ENCODE results near the gene PNMA8C.
"Not testable (repeated sequence)": the region's sequence is repeated elsewhere in the genome, so short reads cannot be mapped to it uniquely, and the experiment has no call there.

Gene PNMA8C

DNA sequence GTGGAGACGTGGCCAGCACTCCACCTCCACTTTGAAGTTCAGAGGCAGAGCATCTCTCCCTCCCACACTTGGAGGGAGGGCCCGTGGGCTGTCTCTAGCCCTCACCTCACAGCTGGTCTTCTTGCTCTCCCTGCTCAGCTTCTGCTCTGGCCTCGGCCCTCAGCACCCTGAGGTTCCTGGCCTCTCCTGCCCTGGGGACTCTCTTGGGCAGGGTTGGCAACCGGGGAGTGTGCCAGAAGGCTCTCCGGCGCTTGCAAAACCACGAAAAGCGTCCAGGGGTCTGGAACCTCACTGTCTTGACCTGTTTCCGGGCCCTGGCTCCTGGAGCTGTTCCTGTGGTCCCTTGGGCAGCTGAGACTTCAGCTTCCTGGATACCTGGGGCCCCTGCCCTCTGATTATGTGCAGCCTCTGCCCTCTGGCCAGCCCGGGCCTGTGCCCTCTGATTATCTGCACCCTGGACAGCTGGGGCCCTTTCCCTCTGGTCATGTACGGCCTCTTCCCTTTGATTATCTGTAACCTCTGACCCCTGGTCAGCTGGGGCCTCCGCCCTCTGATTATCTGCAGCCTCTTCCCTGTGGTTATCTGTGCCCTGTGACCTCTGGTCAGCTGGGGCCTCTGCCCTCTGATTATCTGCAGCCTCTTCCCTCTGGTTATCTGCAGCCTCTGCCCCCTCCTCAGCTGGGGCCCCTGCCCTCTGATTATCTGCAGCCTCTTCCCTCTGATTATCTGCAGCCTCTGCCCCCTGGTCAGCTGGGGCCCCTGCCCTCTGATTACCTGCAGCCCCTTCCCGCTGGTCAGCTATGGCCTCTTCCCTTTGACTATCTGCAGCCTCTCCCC, 17.4 kb downstream of the PNMA8C start:
- DNase-seq: no peak

- DNase-seq: no peak
Measured at GRCh38 chr19:46410205-46411087, 18.3 kb downstream of the PNMA8C start.

GRCh38 chr19:46409191-46409590, 19.5 kb downstream of the PNMA8C start:
- no peak for DNase-seq

GRCh38 chr19:46408664-46409039, 20.1 kb downstream of the PNMA8C start:
- DNase-seq: peak; percentile 11

DNA sequence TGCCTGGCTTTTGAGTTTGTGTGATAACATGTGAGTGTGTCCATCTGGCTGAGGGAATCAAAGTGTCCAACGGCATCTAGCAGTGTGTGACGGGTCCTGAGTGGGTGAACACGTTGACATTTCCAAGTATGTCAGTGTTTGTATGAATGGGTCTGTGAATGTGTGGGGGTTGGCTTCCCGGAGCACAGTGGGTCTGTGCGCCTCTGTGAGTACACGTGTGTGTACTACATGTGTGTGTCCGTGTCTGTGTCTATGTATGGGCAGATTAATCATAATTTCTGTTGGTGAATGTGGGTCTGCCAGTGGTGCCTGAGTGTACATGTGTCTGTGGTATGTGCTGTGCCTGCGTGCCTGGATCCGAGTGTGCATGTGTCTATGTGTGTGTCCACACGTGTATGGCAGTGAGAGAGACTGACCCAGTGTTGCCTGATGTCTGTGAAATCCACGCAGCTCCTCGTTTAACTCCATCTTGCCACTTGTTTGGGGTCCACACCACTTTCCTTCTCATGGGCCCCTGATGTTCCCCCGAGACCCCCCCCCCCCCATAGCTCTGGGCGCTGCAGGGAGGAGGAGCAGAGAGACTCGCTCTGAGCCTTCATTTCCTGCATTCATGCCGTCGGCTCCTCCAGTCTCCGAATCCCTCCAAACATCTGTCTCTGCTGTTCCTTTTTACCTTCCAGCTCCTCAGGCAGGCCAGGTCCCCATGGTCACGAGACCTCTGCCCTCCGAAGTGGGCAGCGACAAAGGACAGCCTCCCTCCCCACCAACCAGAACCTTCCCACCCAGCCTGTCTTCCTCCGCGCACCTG, 20.7 kb downstream of the PNMA8C start:
- DNase-seq: no peak

DNA sequence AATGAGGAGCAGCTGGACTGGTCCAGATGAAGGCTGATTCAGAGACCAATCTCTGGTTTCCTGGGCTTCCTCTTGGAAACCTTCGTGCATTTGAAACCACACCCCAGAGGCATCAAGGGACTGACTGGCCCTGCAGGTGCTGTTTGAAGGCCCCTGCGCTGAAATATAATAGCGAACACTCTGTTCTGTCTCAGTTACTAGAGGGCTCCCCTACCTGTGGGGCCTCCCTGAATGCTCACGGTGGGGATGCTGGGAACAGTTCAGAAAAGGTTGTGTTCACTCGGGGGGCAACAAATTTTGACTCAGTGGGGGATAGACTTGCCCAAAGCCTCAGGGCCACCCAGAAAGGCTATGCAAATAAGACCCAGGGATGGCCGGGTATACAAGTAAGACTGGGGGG, 21.8 kb downstream of the PNMA8C start:
- DNase-seq: peak; percentile 69

- DNase-seq: no peak
Measured at GRCh38 chr19:46404753-46405468, 23.8 kb downstream of the PNMA8C start.

DNA sequence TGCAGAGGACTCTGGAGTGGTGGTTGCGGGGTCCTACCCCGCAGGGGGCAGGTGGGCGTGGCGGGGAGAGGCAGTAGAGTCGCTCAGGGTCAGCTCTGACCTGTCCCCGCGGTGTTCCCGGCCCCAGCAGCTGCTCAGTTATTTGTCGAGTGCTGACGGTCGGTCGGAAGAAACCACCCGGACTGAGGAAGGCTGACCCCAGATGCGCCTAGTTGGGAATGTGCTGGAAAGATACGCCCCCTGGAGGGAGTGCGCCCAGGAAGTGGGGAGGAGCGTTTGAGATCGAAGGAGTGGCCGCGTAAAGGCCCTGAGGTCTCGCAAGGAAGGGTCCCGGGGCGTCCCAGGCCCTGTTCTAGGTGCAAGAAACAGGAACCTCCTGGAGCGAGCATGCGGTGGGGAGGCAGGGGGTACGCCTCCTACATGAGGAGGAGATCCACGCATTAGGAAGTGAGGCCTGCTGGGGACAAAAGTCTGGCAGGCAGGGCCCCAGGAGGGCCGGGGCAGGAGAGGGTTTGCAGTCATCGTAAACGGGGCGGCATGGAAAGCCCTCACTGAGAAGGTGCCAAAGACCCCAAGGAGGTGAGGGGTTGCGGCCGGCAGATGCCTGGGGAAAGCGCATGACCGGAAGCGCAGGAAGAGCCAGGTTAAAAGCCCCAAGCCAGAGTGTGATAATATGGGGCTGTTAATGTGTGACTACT, 24.5 kb downstream of the PNMA8C start:
- DNase-seq: peak; percentile 7

- no peak for DNase-seq
Measured at GRCh38 chr19:46402725-46403124, 26.0 kb downstream of the PNMA8C start.

- not testable (repeated sequence) for DNase-seq
Measured at GRCh38 chr19:46397801-46398479, 30.8 kb downstream of the PNMA8C start.

- DNase-seq: no peak
Measured at GRCh38 chr19:46394402-46394797, 34.3 kb downstream of the PNMA8C start.

DNA sequence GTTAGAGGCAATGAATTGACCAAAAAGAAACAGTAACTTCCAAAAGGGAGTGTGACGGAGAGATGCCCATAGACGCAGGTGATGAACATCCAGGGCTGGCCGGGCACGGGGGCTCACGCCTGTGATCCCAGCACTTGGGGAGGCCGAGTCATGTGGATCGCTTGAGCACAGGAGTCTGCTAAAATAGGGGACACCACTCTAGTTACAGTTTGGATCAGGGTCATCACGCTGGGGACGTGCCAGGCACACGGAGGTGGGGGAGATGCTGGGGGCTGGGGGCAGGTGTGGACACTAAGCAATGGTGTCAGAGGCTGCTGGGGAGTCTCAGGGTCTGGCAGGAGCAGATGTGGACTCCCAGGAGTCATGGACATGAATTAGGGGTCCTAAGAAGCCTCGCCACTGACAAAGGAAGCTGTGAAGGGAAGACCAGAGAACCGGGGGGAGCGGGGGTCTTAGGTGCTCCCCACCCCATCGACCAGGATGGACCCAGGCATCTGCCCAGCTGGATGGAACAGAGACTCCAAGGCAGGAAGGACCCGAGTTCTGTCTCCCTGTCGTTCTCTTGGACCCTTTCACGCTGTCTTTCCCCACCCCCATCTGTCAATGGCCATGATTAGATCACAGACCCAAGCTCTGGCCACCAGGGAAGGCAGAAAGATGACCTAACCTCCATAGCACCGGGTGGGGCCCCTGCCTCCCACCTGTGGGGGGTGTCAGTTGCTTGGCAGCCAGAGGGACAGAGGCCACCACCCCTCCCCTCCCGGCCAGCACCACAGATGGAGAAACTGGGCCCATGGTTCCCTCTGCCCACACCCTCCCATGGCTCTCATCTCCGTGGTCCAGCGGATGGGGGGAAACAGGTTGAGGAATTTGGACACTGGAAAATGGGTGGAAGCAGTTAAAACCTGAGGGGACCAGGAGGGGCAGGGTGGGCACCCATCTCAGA, 35.0 kb downstream of the PNMA8C start:
- DNase-seq: no peak

DNA sequence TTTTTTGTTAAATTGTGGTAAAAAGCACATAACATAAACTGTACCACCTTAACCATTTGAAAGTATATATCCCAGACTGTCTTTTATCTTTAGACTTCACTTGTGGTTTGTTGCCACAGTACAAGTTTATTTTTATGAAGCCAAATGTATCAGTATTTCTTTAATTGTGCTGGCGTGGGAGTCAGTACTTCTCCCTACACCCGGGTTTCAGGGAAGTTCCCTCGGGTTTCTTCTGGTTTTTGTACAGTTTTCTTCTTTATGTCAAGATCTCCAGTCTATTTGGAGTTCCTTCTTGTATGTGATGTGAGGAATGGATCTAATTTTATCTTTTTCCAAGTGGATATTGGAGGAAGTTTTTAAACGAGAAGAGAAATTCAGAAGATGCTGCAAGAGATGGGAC, 35.9 kb downstream of the PNMA8C start:
- no peak for DNase-seq

DNA sequence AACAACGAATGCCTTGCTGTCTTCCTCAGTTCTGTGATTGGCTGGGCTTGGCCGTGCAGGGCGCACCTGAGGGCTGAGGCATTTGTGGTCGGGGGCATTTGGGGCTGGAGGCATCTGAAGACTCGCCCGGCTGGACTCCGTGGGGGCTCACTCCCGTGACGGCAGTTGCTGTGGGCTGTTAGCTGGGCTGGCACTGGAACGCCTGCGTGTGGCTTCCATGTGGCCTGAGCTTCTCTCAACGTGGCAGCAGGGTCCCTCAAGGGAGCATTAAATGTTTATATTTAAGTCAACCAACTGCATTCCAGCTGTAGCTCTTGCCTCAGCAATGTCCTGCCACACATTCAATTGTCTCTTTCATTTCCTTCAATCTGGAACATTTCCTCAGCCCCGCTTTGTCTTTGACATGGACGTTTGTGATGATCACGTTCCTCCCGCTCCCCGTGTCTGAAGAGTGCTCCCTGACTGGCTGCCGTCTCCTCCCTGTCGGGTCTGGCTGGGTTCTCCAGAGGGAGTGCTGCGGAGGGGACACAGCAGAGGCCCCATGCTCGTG, 36.4 kb downstream of the PNMA8C start:
- no peak for DNase-seq

GRCh38 chr19:46391296-46392251, 37.2 kb downstream of the PNMA8C start:
- DNase-seq: no peak

DNA sequence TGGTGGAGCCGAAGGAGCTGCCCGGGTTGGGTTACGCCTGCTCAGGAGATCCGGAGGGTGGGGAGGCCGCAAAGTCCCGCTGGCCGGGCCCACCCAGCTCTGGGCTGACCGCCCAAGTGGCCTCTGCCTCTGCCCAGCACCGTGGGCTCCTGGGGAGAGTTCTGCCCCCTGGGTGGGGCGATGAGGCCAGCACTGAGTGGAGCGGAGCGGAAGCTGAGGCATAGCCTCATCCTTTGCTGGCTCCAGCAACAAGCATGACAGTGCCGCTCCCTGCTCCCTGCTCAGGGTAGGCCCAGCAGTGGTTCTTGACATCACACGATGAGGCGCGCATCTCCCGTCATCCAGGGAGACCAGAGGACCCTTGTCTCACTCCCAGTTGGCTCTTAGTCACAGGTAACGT, 37.9 kb downstream of the PNMA8C start:
- DNase-seq: no peak

- DNase-seq: no peak
Measured at GRCh38 chr19:46390121-46390858, 38.4 kb downstream of the PNMA8C start.

Measured in DMS153 (cell line).